HS-27A (cell line): ENCODE results near the gene REPS2.
"Not testable (repeated sequence)": the region's sequence is repeated elsewhere in the genome, so short reads cannot be mapped to it uniquely, and the experiment has no call there.

Experiments
- DNase-seq: peaks from one replicate; pipeline ENCODE4 v3.0.0-alpha.2; 2012; ENCODE audit warnings: low read depth, missing footprints

REPS2 gene

DNA sequence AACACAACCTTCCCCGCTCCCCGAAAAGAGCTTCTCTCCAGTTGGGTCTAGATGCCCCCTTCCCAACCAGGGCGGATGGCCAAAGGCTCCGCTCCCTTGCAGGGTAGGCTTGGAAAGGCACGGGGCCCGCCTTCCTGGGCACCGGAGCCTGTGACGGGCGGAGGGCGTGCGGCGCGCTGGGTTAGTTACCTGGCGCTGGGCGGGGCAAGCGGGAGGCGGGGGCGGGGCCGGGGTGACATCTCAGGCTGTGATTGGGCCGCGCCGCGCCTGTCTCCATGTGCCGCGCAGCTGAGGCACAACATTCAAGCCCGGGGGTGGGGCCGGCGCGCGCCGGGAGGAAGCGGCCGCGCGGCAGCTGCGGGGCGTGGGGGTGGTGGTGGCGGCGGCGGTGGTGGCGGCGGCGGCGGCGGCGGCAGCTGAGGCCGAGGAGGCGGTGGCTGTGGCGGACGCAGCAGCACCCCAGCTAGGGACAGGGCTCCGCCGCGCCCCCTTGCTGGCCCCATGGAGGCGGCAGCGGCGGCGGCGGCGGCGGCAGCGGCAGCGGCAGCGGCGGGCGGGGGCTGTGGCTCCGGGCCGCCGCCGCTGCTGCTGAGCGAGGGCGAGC, at the start of gene REPS2:
Gene REPS2, plus strand, starts transcription at position 298 of the 604 bp plus-strand sequence. Its CDS starts 204 bp downstream, at position 502.
- no peak for DNase-seq

- DNase-seq, result no peak
Measured at GRCh38 chrX:16897445-16897844, 49.0 kb upstream of the REPS2 start.

- DNase-seq, result no peak
Measured at GRCh38 chrX:16903274-16904022, 43.0 kb upstream of the REPS2 start.

DNA sequence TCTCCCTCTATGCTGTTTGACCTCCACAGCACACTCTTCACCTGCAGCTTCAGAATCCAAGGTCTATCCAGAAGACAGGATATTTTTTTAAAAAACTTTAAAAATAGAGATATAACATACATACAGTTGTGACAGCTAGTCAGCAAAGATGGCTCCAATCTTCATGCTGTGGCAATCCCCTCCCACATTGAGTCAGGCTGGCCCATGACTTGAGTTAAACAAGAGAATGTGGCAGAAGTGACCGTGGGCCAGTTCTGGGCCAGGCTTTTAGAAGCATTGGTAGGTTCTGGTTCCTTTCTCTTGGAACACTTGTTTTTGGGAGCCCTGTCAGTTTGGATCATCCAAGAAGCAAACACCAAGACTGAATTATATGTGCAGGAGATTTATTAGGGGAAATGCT, 36.1 kb upstream of the REPS2 start:
- DNase-seq, result no peak

DNA sequence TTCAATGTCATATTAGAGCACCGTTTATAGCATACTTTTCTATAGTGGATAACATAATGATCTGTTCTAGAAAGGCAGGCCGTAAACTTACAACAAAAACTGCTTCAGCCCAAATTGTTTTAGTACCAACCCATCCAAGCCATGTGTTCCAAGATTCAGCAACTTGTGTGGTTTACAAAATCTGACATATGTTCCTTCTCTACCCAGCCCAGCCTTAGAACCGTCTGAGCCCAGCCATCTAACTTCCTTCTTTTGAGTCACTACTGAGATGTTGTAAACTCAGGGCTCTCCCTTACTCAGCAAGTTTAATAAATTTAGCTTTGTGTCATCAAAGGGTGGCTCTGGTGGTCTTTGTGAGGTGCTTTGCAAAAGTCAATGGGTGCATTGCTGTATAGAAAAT, 32.4 kb upstream of the REPS2 start:
- no peak for DNase-seq

DNA sequence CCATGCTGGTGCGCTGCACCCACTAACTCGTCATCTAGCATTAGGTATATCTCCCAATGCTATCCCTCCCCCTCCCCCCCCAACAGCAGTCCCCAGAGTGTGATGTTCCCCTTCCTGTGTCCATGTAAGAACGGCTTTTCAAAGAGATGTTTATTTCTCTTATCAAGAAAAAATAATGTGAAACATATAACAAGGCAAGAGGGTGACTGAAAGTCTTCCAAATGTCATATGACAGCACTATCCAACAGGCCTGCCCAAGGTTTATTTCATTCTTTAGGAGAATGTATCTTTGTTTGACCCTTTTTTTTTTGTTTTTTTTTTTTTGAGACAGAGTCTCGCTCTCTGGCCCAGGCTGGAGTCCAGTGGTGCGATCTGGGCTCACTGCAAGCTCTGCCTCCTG, 29.9 kb upstream of the REPS2 start:
- no peak for DNase-seq

DNA sequence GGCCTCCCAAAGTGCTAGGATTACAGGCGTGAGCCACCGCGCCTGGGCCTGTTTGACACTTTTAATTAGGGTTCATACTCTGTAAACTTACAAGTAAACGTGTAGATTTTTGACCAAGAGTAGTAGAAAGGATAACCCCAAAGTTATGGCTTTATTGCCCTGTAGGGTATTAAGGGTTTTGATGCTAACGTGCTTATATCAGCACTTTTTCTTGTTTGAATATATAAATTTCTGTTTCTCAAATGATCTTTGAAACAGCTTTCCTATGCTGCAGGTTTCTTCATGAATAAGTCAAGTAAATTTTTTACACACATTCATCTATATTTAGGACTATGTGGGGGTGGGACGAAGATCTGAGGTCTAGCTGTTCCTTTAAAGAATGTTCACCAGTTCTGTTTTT, 29.3 kb upstream of the REPS2 start:
- DNase-seq, result no peak

- DNase-seq, result no peak
Measured at GRCh38 chrX:16918979-16919378, 27.5 kb upstream of the REPS2 start.

- no peak for DNase-seq
Measured at GRCh38 chrX:16920075-16920474, 26.4 kb upstream of the REPS2 start.

DNA sequence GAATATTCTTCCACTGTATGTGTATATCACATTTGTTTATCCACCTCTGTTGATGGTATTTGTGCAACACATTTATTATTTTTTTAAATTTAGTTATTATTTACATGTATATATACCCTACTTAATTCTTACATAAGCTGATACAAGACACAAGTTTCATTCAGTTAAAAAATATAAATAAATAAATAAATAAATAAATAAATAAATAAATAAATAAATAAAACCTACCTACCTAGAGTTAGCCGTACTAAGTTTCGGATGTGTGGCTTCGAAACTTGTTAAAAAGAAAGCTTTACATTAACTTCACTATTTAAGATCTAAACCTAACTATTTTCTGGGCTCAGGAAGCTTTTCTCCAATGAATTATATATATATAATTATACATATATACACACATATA, 23.3 kb upstream of the REPS2 start:
- no peak for DNase-seq

GRCh38 chrX:16924631-16925480, 21.6 kb upstream of the REPS2 start:
- DNase-seq, result no peak

- no peak for DNase-seq
Measured at GRCh38 chrX:16930392-16930791, 16.1 kb upstream of the REPS2 start.

GRCh38 chrX:16931371-16931770, 15.1 kb upstream of the REPS2 start:
- DNase-seq, result no peak

DNA sequence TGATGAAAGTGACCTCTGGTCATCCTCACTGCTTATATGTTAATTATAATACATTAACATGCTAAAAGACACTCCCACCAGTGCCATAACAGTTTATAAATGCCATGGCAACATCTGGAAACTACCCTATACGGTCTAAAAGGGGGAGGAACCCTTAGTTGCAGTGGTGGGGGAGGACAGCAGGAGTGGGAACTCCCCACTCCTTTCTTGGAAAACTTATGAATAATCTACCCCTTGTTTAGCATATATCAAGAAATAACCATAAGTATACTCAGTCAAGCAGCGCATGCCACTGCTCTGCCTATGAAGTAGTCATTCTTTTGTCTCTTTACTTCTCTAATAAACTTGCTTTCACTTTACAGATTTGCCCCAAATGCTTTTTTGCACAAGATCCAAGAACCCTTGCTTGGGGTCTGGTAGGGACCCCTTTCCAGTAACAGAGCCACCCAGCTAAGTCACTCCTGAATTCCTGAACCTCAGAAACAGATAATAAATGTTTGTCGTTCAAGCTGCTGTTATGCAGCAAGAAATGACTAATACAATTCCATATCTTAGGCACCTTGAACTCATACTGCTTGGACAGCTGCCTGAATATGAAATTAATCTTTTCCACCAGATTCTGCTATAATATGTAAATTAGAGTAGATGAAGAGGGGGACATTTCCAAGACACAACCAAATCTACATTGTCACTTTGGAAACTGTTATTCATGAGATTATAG, 14.4 kb upstream of the REPS2 start:
- no peak for DNase-seq

DNA sequence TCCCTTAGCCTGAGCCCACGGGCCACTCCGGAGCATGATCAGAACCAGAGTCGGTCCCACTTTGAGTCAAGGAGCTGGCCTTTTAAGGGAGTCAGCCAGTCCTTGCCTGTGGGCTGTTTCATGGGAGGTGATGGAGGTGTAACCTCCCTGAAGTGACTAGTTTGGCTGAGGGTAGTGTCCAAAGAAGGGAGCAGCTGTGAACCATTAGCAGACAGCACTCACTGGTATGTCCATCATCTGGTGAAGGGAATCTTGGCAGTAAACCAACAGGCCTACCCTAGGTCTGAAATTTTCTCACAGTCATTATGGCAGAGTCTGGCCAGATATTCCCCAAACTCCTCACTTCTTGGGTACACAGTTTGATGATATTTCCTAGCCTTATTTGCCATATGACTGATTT, 12.3 kb upstream of the REPS2 start:
- DNase-seq, result no peak

DNA sequence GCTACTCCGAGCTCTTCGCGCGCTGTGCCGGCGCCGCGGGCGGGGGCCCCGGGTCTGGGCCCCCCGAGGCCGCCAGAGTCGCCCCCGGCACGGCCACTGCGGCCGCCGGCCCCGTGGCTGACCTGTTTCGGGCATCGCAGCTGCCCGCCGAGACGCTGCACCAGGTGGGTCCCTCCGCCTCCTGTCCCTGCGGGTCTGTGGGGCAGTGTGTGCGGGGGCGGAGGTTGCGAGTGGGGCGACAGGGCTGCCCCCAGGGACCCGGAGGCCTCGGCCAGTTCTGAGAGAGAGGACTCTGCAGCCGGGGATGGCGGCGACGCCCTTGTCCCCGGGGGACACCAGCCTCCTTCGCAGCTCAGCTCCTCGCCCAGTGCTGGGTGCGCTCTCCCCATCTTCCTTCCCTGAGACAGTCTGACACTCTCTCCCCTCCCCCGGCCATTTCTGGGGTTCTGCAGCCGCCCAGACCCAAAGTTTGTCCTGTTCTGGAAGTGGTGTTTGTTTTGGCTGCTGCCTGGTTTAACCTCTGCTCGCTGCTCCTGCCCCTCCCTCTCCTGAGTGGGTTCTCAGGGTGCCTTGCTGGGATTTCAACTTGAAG, 609 bp downstream of the REPS2 start:
- no peak for DNase-seq

DNA sequence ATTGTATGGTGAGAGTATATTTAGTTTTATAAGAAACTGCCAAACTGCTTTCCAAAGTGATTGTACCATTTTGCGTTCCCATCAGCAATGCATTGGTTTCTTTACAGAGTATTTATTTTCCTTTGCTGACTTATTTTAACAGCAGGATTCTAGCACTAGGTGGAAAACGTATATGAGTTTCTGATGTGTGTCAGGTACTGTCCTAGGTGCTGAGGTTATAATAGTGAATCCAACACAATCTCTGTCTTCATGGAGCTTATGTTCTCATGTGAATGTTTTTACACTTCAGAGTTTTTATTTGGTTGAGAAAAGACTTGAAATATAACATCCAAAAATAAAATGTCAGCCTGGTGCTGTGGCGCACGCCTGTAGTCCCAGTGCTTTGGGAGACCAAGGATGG, 4.0 kb downstream of the REPS2 start:
- no peak for DNase-seq

DNA sequence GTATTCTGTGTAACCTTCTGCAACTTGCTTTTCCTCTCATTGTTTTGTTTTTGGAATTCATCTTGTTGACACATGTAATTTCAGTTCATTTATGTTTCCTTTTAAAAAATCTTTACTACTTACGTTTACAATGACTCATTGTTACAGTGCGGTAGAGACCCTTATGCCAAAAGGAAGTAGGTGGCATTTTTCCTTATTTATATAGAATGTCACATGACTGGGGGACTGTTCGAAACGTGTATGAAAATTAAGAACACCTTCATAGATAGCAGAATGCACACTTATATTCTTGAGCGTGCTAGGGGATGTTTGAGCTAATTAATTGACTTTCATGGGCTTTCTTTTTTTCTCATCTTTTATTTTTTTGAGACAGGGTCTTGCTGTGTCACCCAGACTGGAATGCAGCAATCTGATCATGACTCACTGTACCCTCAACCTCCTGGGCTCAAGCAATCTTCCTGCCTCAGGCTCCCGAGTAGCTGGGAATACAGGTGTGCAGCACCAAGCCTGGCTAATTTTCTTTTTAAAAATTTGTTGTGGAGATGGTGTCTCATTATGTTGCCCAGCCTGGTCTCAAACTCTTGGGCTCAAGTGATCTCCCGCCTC, 7.3 kb downstream of the REPS2 start:
- DNase-seq, result no peak

- no peak for DNase-seq
Measured at GRCh38 chrX:16957751-16958150, 11.3 kb downstream of the REPS2 start.

DNA sequence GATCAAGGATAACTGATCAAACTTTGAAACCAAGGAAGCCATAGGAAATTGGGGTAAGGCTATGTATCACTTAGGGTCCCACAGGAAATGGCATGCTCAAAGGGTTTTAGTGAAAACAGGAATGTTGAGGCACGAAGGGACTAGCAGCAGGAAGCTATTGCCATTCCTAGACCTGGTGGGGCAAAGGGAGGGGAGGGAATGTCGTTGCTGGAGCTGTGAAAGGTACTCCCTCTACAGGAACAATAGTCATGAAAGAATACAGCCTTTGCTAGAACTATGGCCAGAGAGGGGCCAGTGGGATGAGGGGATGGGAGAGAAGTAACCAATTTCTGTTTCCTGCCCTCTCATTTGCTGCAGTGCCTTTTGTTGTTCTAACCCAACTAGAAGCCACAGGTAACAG, 11.9 kb downstream of the REPS2 start:
- no peak for DNase-seq

GRCh38 chrX:16962661-16963060, 16.2 kb downstream of the REPS2 start:
- DNase-seq, result not testable (repeated sequence)

GRCh38 chrX:16963216-16963615, 16.8 kb downstream of the REPS2 start:
- no peak for DNase-seq
